ENCODE data around the gene PCDHGB3. TPM values are rescaled to one million over a fixed set of nuclear protein-coding genes. Genes with fewer than 3 reads are reported as not detected.

The PCDHGB3 gene
- total and polyA plus RNA-seq, 8 donors, result 0.06 to 8.8 (median 3.1) TPM; not detected in 1

- Histone ChIP-seq H3K27ac (no peak within 1 kb of the TSS), H3K9me3 (peaks cover 61 to 100% (median 88%) of the 10 kb centered on the region in 4 donors), H3K4me3 (no peak within 1 kb of the TSS)
Observed at GRCh38 chr5:141363952-141364660, 5.9 kb upstream of the PCDHGB3 start, which contains the start of gene PCDHGA5. PCDHGA5 (plus strand) TSS chr5:141364162; CDS start chr5:141364331, 169 bp downstream.

DNA sequence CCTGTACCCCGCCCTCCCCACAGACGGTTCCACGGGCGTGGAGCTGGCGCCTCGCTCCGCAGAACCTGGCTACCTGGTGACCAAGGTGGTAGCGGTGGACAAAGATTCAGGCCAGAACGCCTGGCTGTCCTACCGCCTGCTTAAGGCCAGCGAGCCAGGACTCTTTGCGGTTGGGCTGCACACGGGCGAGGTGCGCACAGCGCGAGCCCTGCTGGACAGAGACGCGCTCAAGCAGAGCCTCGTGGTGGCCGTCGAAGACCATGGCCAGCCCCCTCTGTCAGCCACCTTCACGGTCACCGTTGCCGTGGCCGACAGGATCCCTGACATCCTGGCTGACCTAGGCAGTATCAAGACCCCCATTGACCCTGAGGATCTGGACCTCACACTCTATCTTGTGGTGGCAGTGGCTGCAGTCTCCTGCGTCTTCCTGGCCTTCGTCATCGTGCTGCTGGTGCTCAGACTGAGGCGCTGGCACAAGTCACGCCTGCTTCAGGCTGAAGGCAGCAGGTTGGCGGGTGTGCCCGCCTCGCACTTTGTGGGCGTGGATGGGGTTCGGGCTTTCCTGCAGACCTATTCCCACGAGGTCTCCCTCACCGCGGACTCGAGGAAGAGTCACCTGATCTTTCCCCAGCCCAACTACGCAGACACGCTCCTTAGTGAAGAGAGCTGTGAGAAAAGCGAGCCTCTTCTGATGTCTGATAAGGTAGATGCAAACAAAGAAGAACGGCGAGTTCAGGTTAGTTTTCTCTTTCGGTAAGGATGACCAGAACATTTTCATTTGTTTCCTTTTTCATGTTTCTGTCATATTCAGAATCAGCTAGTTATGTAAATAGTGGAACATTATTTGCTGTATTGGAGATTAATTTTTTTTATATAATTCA is 3.8 kb upstream of the PCDHGB3 start:
- H3K27ac ChIP-seq, result no peak overlapping the region
- 31 to 45% (median 32%) methylated on average over 30 to 46 of the region's 46 CpGs for whole genome bisulfite sequencing, 5 donors
- TF ChIP-seq, protein P1, sequence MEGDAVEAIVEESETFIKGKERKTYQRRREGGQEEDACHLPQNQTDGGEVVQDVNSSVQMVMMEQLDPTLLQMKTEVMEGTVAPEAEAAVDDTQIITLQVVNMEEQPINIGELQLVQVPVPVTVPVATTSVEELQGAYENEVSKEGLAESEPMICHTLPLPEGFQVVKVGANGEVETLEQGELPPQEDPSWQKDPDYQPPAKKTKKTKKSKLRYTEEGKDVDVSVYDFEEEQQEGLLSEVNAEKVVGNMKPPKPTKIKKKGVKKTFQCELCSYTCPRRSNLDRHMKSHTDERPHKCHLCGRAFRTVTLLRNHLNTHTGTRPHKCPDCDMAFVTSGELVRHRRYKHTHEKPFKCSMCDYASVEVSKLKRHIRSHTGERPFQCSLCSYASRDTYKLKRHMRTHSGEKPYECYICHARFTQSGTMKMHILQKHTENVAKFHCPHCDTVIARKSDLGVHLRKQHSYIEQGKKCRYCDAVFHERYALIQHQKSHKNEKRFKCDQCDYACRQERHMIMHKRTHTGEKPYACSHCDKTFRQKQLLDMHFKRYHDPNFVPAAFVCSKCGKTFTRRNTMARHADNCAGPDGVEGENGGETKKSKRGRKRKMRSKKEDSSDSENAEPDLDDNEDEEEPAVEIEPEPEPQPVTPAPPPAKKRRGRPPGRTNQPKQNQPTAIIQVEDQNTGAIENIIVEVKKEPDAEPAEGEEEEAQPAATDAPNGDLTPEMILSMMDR (IDR thresholded peaks at IDR 0.05), result no peak
- TF ChIP-seq POLR2A (IDR thresholded peaks at IDR 0.05) (no peak), EP300 (IDR thresholded peaks at IDR 0.05) (no peak), POLR2AphosphoS5 (IDR thresholded peaks at IDR 0.05) (no peak)
- peaks cover 0 to 4% (median 0%) of the 10 kb centered on the region in 4 donors for H3K36me3 ChIP-seq
- no peaks in the 10 kb centered on the region for H3K4me1 ChIP-seq
- intact Hi-C loops (cut with DNase I; ENCODE audit: low total_unique reads), result no loop called here
- H3K4me3 ChIP-seq, result no peak overlapping the region
- DNase-seq, result no peak
- peaks cover 3 to 79% (median 45%) of the 10 kb centered on the region in 3 donors for H3K27me3 ChIP-seq
- peaks cover 57 to 100% (median 86%) of the 10 kb centered on the region in 4 donors for H3K9me3 ChIP-seq

More at GRCh38 chr5:141363952-141364660, 5.9 kb upstream of the PCDHGB3 start, which contains the start of gene PCDHGA5:
- DNase-seq, result peak in 1 of 2 donors; percentile 22
- TF ChIP-seq EP300 (IDR thresholded peaks at IDR 0.05) (no peak), POLR2AphosphoS5 (IDR thresholded peaks at IDR 0.05) (no peak), POLR2A (IDR thresholded peaks at IDR 0.05) (no peak)
- TF ChIP-seq, protein P1 (IDR thresholded peaks at IDR 0.05), result no peak
- intact Hi-C loops (cut with DNase I; ENCODE audit: low total_unique reads), result no loop called here
- Histone ChIP-seq H3K27me3 (peaks cover 5 to 79% (median 40%) of the 10 kb centered on the region in 3 donors), H3K36me3 (peaks cover 0 to 5% (median 0%) of the 10 kb centered on the region in 4 donors), H3K4me1 (no peaks in the 10 kb centered on the region)
- WGBS, 5 donors, result 16 to 28% (median 19%) methylated on average over 32 to 34 of the region's 34 CpGs

- Histone ChIP-seq H3K4me3 (no peak overlapping the region), H3K4me1 (no peaks in the 10 kb centered on the region), H3K27ac (no peak overlapping the region), H3K36me3 (peaks cover 0 to 11% (median 0%) of the 10 kb centered on the region in 4 donors), H3K9me3 (peaks cover 57 to 100% (median 85%) of the 10 kb centered on the region in 4 donors), H3K27me3 (peaks cover 0 to 65% (median 27%) of the 10 kb centered on the region in 3 donors)
- intact Hi-C loops (cut with DNase I; ENCODE audit: low total_unique reads), result no loop called here
- 34 to 41% (median 36%) methylated on average over 47 to 69 of the region's 69 CpGs for WGBS, 5 donors
- TF ChIP-seq EP300 (IDR thresholded peaks at IDR 0.05), result no peak
- TF ChIP-seq POLR2A (IDR thresholded peaks at IDR 0.05), result no peak
- TF ChIP-seq, protein P1 (IDR thresholded peaks at IDR 0.05), result no peak
- TF ChIP-seq POLR2AphosphoS5 (IDR thresholded peaks at IDR 0.05), result no peak
- no peak for DNase-seq
Observed at GRCh38 chr5:141371572-141372475, 1.8 kb downstream of the PCDHGB3 start.
